ENCODE measurements around the gene COL4A1.

COL4A1 gene

GRCh38 chr13:110161112-110161882 is 145.7 kb downstream of the COL4A1 start:
- DNase-seq (ENCODE audit: extremely low read depth, low read depth): no peak
- no peak for TF ChIP-seq CTCF (IDR thresholded peaks at IDR 0.05; ENCODE audit: low read depth, low read length)

GRCh38 chr13:110158226-110158625 is 148.7 kb downstream of the COL4A1 start:
- DNase-seq (ENCODE audit: extremely low read depth, low read depth): no peak

GRCh38 chr13:110157718-110158117 is 149.2 kb downstream of the COL4A1 start:
- TF ChIP-seq CTCF (IDR thresholded peaks at IDR 0.05; ENCODE audit: low read depth, low read length): no peak

More at GRCh38 chr13:110158226-110158625, 148.7 kb downstream of the COL4A1 start:
- TF ChIP-seq CTCF (IDR thresholded peaks at IDR 0.05; ENCODE audit: low read depth, low read length): no peak

GRCh38 chr13:110156301-110157049 is 150.5 kb downstream of the COL4A1 start:
- no peak for DNase-seq (ENCODE audit: extremely low read depth, low read depth)
- TF ChIP-seq CTCF (IDR thresholded peaks at IDR 0.05; ENCODE audit: low read depth, low read length): no peak

More at GRCh38 chr13:110157718-110158117, 149.2 kb downstream of the COL4A1 start:
- DNase-seq (ENCODE audit: extremely low read depth, low read depth): no peak

GRCh38 chr13:110155072-110155471 is 151.9 kb downstream of the COL4A1 start:
- DNase-seq (ENCODE audit: extremely low read depth, low read depth): no peak
- TF ChIP-seq CTCF (IDR thresholded peaks at IDR 0.05; ENCODE audit: low read depth, low read length): no peak

DNA sequence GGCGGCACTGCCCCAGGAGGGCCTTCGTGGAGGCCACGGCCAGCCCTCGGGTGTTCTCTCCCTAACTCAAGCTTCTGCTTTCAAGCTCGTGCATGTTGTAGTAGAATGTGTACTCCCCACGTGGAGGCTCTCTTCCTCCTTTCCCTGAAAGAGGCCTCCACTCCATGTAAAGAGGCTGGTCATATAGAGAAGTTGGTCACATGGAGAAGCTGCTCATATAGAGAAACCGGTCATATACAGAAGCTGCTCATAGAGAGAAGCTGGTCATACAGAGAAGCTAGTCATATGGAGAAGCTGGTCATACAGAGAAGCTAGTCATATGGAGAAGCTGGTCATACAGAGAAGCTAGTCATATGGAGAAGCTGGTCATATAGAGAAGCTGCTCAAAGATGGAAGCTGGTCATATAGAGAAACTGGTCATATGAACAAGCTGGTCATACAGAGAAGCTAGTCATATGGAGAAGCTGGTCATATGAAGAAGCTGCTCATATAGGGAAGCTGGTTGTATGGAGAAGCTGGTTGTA is 152.5 kb downstream of the COL4A1 start:
- DNase-seq (ENCODE audit: extremely low read depth, low read depth): no peak
- TF ChIP-seq CTCF (IDR thresholded peaks at IDR 0.05; ENCODE audit: low read depth, low read length): no peak

DNA sequence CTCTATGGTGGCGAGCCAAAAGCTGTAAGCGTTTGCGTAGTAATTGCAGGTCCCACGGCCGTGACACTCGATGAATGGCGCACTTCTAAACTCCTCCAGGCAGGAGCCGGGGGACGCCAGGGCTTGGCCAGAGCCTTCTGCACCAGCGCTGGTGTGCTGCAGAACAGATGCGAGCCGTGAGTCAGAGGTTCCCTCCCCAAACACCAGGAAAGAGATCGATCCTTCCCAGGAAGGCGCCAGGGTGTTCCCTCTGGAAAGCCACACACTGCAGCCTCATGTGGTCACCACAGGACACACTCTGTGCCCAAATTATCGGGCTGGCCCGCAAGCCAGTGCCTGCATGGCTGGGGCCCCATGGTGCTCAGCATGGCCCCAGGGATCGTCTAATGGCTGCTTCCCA is 154.6 kb downstream of the COL4A1 start:
- DNase-seq (ENCODE audit: extremely low read depth, low read depth): no peak
- no peak for TF ChIP-seq CTCF (IDR thresholded peaks at IDR 0.05; ENCODE audit: low read depth, low read length)
